ENCODE measurements around the gene MTUS2.

The MTUS2 gene

GRCh38 chr13:29503041-29503837, 683.1 kb downstream of the MTUS2 start:
- no peak for TF ChIP-seq POU2F2 (IDR thresholded peaks at IDR 0.05; ENCODE audit: low read depth, low read length)
- DNase-seq (ENCODE audit: insufficient read length, low spot score) (no peak), FAIRE-seq (no peak)

DNA sequence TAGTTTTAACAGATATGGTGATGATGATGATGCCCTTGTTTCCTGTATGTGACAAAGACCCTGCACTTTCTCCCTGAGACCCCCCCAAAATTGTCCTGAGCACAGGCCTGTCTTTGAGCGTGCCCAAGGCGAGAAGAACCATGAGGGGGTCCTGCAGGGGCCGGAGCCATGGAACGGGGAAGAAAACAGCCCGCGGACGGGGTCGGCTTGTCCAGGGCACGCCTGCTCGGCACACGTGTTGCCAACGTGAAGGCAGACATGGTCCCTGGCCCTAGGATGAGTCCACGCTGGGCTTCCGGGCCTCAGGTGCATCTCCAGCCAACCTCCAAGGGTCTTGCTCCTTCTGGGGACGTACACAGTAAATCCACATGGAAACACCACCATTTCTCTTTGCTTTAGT, 684.6 kb downstream of the MTUS2 start:
- TF ChIP-seq POU2F2 (IDR thresholded peaks at IDR 0.05; ENCODE audit: low read depth, low read length) = no peak
- FAIRE-seq (no peak), DNase-seq (ENCODE audit: insufficient read length, low spot score) (no peak)

- FAIRE-seq (no peak), DNase-seq (ENCODE audit: insufficient read length, low spot score) (no peak)
- TF ChIP-seq POU2F2 (IDR thresholded peaks at IDR 0.05; ENCODE audit: low read depth, low read length) (no peak), PAX5 (IDR thresholded peaks at IDR 0.05; ENCODE audit: insufficient read depth, low read length, severe bottlenecking) (no peak), SPI1 (IDR thresholded peaks at IDR 0.05; ENCODE audit: low read depth, low read length) (no peak), TAF1 (IDR thresholded peaks at IDR 0.05; ENCODE audit: low read depth, low read length) (no peak)
Measured at GRCh38 chr13:29505511-29505910, 685.4 kb downstream of the MTUS2 start.

GRCh38 chr13:29505950-29506349, 685.8 kb downstream of the MTUS2 start:
- TF ChIP-seq POLR2AphosphoS5 (IDR thresholded peaks at IDR 0.05; ENCODE audit: low read depth, low read length) (no peak), POU2F2 (IDR thresholded peaks at IDR 0.05; ENCODE audit: low read depth, low read length) (no peak), TAF1 (IDR thresholded peaks at IDR 0.05; ENCODE audit: low read depth, low read length) (no peak), PAX5 (IDR thresholded peaks at IDR 0.05; ENCODE audit: insufficient read depth, low read length, severe bottlenecking) (no peak), SPI1 (IDR thresholded peaks at IDR 0.05; ENCODE audit: low read depth, low read length) (no peak), POLR2A (IDR thresholded peaks at IDR 0.05; ENCODE audit: low read depth, low read length) (no peak)
- FAIRE-seq (no peak), DNase-seq (ENCODE audit: insufficient read length, low spot score) (no peak)

DNA sequence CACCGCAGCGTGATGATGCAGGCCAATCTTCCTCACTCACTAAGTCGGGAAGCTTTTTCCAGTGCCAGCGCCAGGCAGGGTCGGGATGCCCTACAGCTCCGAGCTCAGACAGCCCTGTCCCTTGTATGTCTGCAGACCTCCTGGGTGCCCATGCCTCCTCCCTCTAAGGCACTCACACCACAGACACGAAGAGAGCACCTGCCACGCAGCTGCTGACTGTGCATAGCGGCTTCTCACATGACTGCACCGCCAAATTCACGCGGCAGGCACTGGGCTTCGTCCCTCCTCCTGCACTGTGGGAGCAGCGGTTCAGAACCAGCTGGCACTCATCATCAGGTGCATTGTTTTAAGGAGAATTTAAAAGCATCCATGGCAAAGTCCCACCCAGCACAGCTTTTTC, 687.2 kb downstream of the MTUS2 start:
- DNase-seq (ENCODE audit: insufficient read length, low spot score) (no peak), FAIRE-seq (no peak)
- TF ChIP-seq SPI1 (IDR thresholded peaks at IDR 0.05; ENCODE audit: low read depth, low read length) (no peak), POLR2A (IDR thresholded peaks at IDR 0.05; ENCODE audit: low read depth, low read length) (no peak), POU2F2 (IDR thresholded peaks at IDR 0.05; ENCODE audit: low read depth, low read length) (no peak), PAX5 (IDR thresholded peaks at IDR 0.05; ENCODE audit: insufficient read depth, low read length, severe bottlenecking) (no peak), TAF1 (IDR thresholded peaks at IDR 0.05; ENCODE audit: low read depth, low read length) (no peak), POLR2AphosphoS5 (IDR thresholded peaks at IDR 0.05; ENCODE audit: low read depth, low read length) (no peak)

GRCh38 chr13:29508130-29508875, 688.2 kb downstream of the MTUS2 start:
- no peak for TF ChIP-seq PAX5 (IDR thresholded peaks at IDR 0.05; ENCODE audit: insufficient read depth, low read length, severe bottlenecking)
- no peak; the same call in 1 of the 2 replicates for TF ChIP-seq POU2F2 (IDR thresholded peaks at IDR 0.05; ENCODE audit: low read depth, low read length)
- no peak for TF ChIP-seq POLR2AphosphoS5 (IDR thresholded peaks at IDR 0.05; ENCODE audit: low read depth, low read length)
- TF ChIP-seq SPI1 (IDR thresholded peaks at IDR 0.05; ENCODE audit: low read depth, low read length) = no peak
- no peak for TF ChIP-seq TAF1 (IDR thresholded peaks at IDR 0.05; ENCODE audit: low read depth, low read length)
- DNase-seq (ENCODE audit: insufficient read length, low spot score) = peak; percentile 80
- peak; percentile 89 for FAIRE-seq

DNA sequence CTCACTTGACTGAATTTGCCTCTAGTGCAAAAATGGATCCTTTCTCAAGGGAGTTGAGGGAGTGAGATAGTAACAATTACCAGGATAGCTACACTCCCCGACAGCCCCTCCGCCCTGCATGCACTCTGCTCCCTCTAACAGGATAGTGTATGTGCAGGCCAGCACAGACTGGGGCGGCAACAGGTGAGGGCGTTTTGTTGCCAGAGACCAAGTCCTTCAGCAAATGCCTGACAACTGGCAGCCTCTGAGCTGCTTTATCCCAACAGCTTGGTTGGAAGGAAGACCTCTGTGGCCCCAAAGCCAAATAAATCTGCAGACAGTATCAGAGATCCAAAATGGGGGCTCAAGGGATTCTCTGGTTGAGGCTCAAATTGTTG, 688.7 kb downstream of the MTUS2 start:
- no peak for DNase-seq (ENCODE audit: insufficient read length, low spot score)
- no peak for FAIRE-seq
- no peak for TF ChIP-seq POLR2AphosphoS5 (IDR thresholded peaks at IDR 0.05; ENCODE audit: low read depth, low read length)
- no peak for TF ChIP-seq POLR2A (IDR thresholded peaks at IDR 0.05; ENCODE audit: low read depth, low read length)
- TF ChIP-seq PAX5 (IDR thresholded peaks at IDR 0.05; ENCODE audit: insufficient read depth, low read length, severe bottlenecking) = no peak
- no peak for TF ChIP-seq TAF1 (IDR thresholded peaks at IDR 0.05; ENCODE audit: low read depth, low read length)
- TF ChIP-seq POU2F2 (IDR thresholded peaks at IDR 0.05; ENCODE audit: low read depth, low read length) = no peak
- TF ChIP-seq SPI1 (IDR thresholded peaks at IDR 0.05; ENCODE audit: low read depth, low read length) = no peak

DNA sequence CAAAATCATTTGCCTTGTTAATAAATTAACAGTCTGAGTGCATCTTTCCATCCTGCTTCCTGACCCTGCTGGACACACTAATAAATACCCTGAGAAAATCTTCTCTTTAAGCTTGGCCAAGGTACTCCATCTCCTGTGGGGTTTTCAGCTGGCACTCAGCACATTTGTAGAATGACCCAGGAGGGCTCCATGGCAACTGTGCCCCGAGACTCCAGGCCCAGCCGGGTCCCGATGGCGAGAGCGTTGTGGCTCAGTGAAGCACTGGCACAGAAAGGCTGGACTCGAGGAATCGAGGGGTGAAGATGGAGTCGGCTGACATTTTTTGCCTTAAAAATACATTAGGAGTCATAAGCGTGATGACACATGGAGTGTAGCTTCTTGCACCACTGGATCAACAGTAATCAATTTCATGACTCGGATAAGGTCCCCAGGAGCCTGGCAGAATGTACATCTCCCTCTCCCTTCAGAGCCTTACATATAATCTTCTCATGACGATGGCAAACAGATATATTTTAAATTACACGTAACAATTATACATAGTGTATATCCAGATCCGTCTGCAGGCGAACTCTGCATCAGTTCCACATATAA, 690.0 kb downstream of the MTUS2 start:
- DNase-seq (ENCODE audit: insufficient read length, low spot score) = no peak
- TF ChIP-seq TAF1 (IDR thresholded peaks at IDR 0.05; ENCODE audit: low read depth, low read length) (no peak), POLR2A (IDR thresholded peaks at IDR 0.05; ENCODE audit: low read depth, low read length) (no peak), POU2F2 (IDR thresholded peaks at IDR 0.05; ENCODE audit: low read depth, low read length) (no peak), POLR2AphosphoS5 (IDR thresholded peaks at IDR 0.05; ENCODE audit: low read depth, low read length) (no peak), SPI1 (IDR thresholded peaks at IDR 0.05; ENCODE audit: low read depth, low read length) (no peak), PAX5 (IDR thresholded peaks at IDR 0.05; ENCODE audit: insufficient read depth, low read length, severe bottlenecking) (no peak)
- no peak for FAIRE-seq

GRCh38 chr13:29510651-29511084, 690.5 kb downstream of the MTUS2 start:
- DNase-seq (ENCODE audit: insufficient read length, low spot score) (no peak), FAIRE-seq (no peak)
- TF ChIP-seq SPI1 (IDR thresholded peaks at IDR 0.05; ENCODE audit: low read depth, low read length) = no peak
- TF ChIP-seq POLR2A (IDR thresholded peaks at IDR 0.05; ENCODE audit: low read depth, low read length) = no peak
- no peak for TF ChIP-seq TAF1 (IDR thresholded peaks at IDR 0.05; ENCODE audit: low read depth, low read length)
- no peak for TF ChIP-seq POU2F2 (IDR thresholded peaks at IDR 0.05; ENCODE audit: low read depth, low read length)
- TF ChIP-seq POLR2AphosphoS5 (IDR thresholded peaks at IDR 0.05; ENCODE audit: low read depth, low read length) = no peak
- TF ChIP-seq PAX5 (IDR thresholded peaks at IDR 0.05; ENCODE audit: insufficient read depth, low read length, severe bottlenecking) = no peak
